ENCODE results near the gene GMPPA.

The GMPPA gene

DNA sequence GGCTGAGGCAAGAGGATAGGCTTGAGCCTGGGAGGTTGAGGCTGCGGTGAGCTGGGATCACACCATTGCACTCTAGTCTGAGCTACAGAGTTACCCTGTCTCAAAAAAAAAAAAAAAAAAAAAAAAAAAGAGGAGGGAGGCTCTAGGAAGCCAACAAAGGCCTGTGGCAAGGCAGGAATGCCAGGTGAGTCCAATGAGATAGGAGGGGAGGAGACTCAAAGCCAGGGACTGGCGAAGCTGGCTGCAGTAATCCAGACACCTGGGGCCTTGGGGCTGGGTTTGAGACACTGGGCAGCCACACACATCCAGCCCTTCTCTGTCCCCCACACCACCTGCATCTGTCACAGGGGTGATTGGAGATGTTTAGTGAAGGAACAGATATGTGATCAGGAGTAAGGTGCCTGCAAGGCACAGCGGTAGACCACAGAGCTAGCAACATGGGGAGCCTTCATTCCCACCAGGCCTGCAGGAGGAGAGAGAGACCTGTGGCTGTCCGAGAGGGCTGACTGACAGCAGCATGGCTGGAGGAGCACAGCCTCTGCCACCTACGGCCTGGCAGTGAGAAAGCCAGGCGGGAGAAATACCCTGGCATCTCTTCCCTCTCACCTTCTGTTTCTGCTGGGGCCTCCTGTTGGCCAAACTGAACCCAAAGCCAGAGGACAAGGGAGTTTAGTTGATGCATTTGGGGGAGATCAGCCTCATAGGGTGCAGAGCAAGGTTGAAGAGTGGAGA lies 35.4 kb downstream of the GMPPA start:
- no peak for FAIRE-seq

DNA sequence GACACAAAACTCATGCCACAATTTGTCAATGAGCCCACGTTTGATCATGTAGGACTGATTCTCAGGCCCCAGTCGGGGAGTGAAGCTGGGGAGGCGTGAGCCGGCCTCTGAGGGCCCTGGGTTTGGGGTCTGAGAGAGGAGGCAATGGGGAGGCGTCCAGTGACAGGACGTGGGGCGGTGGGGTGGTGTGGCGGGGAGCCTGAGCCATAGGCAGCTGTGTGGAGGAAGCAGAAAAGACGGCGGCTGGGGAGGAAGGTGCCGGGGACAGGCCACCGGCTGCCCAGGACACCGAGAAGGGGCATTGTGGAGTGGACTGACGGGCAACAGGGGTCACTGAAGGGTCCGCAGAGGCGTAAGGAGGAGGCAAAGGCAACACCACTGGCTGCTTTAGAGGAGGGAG lies 37.7 kb downstream of the GMPPA start:
- FAIRE-seq: no peak
- TF ChIP-seq POLR2A (IDR thresholded peaks at IDR 0.05; ENCODE audit: low read depth, low read length): no peak

More for the DNA sequence above, 35.4 kb downstream of the GMPPA start:
- no peak for DNase-seq (ENCODE audit: insufficient read length, low spot score)
- no peak for TF ChIP-seq POLR2A (IDR thresholded peaks at IDR 0.05; ENCODE audit: low read depth, low read length)

DNA sequence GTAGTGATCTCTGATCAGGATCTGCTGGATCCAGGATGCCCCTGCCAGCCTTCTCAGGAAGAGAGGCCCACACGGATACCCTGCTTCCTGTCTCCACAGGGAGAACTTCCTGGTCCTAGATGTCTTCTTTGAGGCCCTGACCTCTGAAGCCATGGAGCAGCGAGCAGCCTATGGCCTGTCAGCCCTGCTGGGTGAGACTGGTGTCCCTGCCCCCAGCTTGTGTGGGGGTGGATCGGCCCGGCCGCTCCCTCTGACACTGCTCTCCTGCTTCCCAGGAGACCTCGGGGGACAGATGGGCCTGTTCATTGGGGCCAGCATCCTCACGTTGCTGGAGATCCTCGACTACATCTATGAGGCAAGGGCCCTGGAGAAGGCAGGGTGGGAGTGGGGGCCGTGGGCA lies 38.3 kb downstream of the GMPPA start:
- DNase-seq (ENCODE audit: insufficient read length, low spot score) (no peak), FAIRE-seq (no peak)
- TF ChIP-seq POLR2A (IDR thresholded peaks at IDR 0.05; ENCODE audit: low read depth, low read length): no peak

More for the DNA sequence above, 37.7 kb downstream of the GMPPA start:
- DNase-seq (ENCODE audit: insufficient read length, low spot score): no peak

DNA sequence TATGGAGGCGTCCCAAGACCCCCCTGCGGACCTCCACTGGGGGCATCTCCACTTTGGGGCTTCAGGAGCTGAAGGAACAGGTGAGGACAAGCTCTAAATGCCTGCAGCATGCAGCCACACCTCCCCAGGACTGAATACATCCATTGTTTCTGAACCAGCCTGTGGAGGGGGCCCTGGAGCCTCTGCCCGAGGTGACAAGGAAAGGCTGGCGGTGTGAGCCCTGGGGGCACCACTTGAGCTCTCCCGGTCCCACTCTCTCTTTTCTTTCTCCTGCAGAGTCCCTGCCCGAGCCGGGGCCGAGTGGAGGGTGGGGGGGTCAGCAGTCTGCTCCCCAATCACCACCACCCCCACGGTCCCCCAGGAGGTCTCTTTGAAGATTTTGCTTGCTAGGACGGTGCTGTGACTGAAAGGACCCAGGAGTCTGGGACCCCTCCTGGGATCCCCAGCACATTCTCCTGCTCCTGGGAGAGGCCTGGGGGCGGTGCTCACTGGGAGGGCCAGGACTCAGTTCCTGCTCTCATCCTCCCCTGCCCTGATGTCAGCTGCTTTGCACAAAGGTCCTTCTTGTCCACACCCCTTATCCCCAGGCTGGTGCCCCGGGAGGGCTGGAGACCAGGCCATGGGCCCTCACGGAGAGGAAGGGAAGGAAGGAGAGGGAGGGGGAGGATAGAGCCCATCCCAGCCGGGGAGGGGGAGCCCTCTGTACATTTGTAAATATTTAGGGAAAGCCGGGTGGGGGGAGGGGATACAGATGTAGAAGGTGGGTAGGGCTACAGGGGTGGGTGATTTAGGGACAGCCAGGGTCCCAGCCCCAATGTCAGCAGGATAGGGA lies 39.2 kb downstream of the GMPPA start:
- DNase-seq (ENCODE audit: insufficient read length, low spot score) (no peak), FAIRE-seq (no peak)
- no peak for TF ChIP-seq POLR2A (IDR thresholded peaks at IDR 0.05; ENCODE audit: low read depth, low read length)

DNA sequence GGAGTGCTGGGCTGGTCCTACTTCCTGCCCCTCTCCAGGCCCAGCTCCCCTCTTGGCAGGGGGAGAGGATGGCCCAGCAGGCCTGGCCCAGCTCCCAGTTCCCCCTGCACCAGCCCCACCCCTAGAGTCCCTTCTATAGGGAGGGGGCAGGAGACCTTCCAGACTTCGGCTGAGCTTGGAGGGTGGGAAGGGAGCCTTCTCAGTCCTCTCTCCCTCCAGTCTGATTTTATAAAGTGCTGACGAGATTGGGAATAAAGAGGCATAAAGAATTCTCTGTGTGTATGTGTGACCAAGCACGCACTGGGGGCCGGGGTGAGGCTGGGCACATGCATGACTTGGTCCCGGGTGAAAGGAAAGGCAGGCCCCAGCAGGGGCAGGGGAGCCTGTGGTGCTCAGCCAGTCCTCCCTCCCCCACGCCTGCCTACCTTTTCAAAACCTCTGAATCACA lies 39.8 kb downstream of the GMPPA start:
- FAIRE-seq: no peak
- DNase-seq (ENCODE audit: insufficient read length, low spot score): no peak
- no peak for TF ChIP-seq POLR2A (IDR thresholded peaks at IDR 0.05; ENCODE audit: low read depth, low read length)

DNA sequence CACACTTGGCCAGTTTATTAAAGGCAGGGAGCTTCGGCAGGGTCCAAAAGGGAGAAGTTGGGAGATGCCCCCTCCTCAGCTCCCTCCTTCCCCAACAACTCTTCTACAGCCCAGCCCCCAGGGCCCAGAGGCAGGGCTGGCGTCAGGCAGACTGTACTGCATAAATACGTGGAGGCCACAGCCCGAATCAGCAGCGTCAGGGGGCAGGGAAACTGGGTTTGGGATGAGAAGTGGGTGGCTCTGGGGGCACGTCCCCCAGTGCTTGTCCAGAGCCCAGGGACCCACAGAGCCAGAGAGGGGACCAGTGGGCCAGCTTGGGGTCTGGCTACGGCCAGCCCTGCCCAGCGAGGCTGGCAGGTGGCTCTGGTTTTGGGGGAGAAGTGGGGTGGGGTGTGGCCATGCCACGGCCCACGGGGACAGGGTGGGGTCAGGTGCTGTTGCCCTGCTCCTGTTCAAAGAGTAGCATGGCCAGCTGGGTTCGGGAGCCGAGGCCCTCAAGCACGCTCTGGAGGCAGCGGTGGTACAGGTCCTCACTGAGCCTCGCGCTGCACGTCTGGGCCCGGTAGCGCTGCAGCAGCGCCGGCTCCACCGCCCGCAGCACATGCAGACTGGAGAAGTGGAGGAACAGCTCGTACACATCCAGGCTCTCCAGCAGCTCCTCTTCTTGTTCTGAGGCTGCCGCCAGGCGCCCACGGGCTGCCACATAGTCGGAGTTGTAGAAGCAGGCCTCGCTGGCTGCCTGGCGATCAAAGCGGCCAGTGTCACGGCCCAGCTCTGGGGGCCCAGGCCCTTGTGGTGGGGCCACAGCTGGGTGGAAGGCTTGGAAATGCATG lies 40.5 kb downstream of the GMPPA start:
- FAIRE-seq: no peak
- no peak for DNase-seq (ENCODE audit: insufficient read length, low spot score)
- TF ChIP-seq POLR2A (IDR thresholded peaks at IDR 0.05; ENCODE audit: low read depth, low read length): no peak

DNA sequence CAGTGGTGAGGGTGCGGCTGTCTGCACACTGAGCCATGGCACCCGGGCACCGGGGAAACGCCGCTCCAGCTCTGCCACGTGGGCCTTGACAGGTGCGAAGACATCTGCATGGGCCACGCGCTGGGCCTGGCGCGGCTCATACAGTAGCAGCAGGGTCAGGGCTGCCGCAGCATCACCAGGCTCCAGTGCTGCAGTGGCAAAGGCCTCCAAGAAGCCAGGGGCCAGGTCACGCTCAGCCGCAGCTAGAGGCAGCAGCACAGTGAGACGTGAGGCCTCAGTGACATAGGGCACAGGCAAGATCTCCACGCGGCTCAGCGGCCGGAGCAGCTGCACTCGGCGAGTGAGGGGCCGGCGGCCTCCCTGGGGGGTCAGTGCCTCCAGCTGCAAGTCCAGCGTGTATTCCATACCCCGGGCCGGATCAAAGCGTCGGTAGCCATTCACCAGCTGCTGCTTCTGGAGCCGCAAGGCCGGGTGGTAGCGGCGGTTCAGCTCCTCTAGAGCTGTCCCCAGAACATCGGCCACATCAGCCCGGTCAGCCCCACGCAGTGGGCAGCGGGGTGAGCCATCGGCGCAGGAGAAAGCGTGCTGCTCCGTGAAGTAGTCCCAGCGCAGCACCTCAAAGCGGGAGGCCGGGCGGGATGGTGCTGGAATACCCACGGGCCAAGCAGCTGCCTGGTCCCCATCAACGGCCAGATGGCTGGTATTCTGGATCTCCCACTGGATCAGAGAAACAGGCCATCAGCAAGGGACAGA lies 41.4 kb downstream of the GMPPA start:
- no peak for TF ChIP-seq POLR2A (IDR thresholded peaks at IDR 0.05; ENCODE audit: low read depth, low read length)
- FAIRE-seq (no peak), DNase-seq (ENCODE audit: insufficient read length, low spot score) (no peak)

DNA sequence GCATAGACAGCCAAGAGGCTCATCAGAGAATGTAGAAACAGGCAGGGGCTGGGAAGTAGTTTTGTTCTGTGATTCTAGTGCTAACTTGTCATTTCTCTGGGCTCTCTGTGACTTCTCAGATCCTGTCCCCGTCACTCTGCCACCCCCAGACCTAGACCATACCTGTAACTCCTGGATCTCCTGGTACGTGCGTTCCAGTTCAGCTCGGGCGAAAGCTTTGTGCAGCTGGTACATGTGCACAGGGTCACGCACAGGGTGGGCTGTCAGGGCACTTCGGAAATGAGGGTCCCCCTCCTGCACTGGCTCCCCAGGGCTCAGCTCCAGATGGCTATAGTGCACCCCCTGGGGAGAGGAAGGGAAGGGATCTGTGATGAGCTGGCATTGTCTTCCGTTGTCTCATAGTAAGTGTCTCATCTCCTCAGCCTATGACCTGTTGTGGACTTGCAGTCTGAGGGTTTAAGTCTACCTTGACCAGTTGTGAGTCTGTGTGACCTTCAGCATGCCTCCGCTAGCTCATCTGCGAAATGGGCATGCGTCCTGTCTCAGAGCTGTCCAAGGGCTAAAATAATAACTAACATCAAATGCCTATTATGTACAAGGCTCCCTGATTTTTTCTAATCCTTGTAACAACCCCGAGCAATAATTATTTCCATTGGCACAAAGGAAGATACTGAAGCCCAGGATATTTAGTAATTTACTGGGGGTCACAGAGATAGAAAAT lies 42.3 kb downstream of the GMPPA start:
- no peak for FAIRE-seq
- no peak for TF ChIP-seq POLR2A (IDR thresholded peaks at IDR 0.05; ENCODE audit: low read depth, low read length)
- DNase-seq (ENCODE audit: insufficient read length, low spot score): no peak

DNA sequence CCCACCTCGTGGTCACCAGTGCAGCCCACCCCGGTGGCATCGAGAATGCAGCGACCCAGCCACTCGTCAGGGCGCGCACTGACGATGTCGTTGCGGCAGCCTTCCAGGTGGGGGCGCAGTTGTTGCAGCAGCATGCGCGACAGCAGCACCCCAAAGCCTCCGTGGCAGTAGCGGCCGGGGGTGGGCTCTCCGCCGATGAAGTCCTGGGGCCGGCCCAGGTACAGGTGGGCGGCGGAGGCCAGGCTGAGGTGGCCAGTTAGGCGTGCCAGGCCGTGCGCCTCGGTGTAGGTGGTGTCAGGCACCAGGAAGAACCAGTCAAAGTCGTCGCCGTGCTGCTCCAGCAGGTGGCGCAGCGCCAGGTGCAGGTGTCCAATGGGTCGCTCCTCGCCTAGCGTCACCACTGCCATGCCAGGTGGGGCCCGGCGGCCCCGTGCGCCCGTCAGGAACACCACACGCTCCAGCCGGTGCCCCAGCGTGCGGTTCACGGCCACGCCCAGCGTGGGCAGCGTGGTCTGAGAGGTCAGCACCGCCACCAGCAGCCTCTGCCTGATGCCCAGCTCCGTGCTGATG lies 43.0 kb downstream of the GMPPA start:
- FAIRE-seq: no peak
- no peak for TF ChIP-seq POLR2A (IDR thresholded peaks at IDR 0.05; ENCODE audit: low read depth, low read length)
- DNase-seq (ENCODE audit: insufficient read length, low spot score): no peak

DNA sequence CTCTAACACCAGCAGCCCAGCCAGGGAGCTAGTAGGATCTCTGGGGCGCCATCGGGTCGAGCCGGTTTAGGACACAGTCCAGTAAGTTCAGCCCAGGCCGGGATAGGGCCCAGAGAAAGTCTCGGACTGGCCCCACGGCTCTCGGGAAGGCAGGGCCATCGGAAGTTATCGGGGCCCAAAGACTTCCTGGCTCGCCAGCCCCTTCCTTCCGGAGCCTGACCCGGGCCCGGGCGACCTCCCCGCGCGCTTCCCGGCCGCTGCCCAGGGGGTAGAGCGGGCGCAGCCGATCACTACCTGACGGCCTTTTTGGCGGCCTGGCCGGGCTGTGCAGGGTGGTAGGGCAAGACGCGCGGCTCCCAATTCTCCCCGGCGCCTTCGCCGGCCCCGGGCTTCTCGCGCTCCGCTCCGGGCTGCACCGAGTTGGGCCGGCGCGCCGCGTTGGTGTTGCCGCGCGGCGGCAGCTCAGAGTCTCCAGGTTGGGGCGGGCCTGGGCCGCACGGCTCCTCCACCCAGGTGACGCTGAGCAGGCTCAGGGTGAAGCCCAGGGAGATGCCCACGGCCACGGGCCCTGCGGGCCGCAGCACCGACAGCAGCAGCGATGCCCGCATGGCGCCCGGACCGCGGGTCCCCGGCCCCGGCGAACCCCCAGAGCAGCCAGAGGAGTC lies 44.4 kb downstream of the GMPPA start:
- DNase-seq (ENCODE audit: insufficient read length, low spot score) (peak; percentile 72), FAIRE-seq (no peak)
- no peak for TF ChIP-seq POLR2A (IDR thresholded peaks at IDR 0.05; ENCODE audit: low read depth, low read length)

DNA sequence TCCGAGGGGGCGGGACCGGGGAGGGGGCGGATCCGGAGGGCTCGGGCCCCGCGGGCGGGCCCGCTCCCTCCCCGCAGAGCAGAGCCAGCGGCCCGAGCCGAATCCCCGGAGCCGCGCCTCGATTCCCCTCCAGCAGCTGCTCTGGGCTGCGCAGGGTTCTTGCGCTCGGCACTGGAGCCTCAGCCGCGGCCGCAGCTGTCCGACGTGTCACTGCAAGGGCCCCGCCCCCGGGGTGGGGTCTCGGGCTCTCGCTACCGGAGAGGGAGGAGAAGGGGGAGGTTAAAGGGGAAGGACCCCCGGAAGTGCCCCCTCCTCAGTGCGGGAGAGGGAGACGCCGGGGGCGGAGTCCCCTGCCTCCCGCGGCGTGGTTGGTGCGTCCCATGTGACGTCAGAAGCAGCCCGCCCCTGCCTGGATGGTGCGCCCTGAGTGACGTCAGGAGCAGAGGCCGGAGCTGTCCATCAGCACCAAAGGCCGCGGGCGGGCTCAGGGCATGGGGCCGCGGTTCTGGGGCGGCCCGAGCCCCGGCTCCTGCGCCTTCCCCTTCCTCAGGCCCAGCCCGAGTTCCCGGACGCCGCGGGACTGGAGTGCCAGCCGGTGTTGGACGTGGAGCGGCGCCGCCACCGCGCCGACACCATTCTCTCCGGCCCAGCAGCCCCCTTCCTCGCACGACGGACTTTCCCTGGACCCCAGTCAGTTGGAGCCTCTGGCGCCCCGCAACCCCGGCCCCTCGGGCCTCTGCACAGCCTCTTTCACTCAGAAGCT lies 45.1 kb downstream of the GMPPA start, which contains the start of the genes CHPF and TMEM198:
TSS of gene CHPF (minus strand) at position 214 of the 763 bp plus-strand sequence. CDS start 271 bp downstream, outside the sequence.
TSS of gene TMEM198 (plus strand) at position 433 of the 763 bp plus-strand sequence. CDS start 700 bp downstream, outside the sequence.
- peak; percentile 42; the same call in 1 of the 2 replicates for TF ChIP-seq POLR2A (IDR thresholded peaks at IDR 0.05; ENCODE audit: low read depth, low read length)
- no peak for FAIRE-seq
- DNase-seq (ENCODE audit: insufficient read length, low spot score): peak; percentile 98

All from H54 (cell line).